Activated CD4-positive, CD25-positive, alpha-beta regulatory T cell treated with anti-CD3 and anti-CD28 coated beads, Interleukin-2, amount 50 U/mL, for 16 hours (primary cell): ENCODE data around the gene STK32C.

ENCODE experiments used
- DNase-seq: peaks from one replicate; pipeline ENCODE4 v3.0.0-alpha.2; 2020; ENCODE audit warnings: low read depth, low spot score

The STK32C gene

DNA sequence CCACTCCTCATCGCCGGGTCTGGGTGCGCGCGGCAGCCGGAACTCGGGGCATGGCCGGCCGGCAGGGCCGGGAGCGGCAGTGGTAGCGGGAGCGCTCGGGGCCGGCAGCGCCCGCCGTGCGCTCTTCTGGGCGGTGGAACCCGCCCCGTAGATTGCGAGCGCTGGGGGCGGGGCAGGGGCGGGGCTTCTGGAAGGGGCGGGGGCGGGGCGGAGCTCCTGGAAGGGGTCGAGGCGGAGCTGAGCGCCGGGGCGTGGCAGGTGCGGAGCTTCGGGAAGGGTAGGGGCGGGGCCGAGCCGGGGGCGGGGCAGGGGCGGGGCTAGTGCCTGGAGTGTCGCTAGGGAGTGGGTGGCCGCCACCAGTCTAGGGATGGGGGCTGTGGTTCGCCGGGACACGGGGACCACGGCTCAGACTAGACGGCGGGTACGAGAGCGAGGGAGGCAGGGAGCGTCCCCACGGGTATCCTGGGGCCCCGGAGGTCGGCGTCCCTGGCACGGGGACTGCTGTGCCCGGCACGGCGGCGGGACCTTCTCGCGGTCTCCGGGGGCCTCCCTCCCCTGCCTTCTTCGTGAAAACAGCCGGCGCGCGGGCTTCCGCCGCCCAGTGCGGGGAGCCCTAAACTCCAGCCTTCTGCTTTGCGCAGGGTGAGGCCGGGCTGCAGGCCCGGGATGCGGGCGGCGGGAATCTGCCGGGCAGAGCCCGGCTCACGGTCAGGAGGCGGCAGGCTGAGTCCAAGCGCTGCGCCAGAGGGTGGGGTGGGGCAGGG is at the start of gene STK32C:
Gene STK32C (minus strand): TSS at position 128 of the 764 bp plus-strand sequence. CDS start 117 bp downstream, at position 11.
- peak; percentile 77 for DNase-seq

DNA sequence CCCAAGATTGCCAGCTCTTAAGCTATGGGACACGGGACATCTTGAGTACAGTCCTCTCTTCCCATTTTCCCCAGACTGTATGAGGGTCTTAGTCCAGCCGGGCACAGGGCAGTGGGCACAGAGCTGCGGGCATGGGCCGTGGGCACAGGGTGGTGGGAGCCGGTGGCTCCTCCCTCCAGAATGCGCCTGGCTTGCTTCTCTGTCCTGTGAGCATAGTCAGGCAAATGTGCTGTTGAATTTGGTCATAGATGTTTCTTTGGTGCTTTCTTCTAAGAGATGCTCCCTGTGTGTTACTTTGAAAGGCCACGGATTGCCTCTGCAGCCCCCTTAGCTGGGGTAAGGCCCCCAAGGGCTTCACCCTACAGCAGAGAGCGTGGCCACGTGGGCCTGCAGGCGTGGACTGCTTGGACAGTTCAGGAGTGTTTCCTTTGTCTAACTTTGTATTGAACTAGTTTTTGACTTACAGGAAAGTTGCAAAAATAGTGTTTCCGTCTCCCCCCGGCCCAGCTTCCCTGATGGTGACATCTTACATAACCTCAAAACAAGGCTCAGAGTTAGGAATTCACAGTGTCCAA is 49.0 kb upstream of the STK32C start:
- DNase-seq: no peak

DNA sequence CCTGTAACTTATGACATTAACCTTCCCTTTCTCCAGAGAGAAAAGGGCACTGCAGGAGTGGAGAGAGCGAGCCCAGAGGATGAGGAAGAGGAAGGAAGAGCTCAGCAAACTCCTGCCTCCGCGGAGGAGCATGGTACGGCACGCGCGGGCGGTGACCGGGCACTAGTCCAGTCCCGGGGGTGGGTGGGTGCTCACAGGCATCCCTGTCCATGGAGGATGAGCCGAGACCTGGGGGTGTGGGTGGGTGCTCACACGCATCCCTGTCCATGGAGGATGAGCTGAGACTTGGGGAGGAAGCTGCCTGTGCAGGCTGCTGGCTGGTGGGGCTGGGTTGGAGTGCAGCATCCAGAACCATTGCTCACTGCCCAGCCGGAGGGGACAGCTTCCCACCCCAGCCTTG is 48.0 kb upstream of the STK32C start:
- DNase-seq: no peak

DNA sequence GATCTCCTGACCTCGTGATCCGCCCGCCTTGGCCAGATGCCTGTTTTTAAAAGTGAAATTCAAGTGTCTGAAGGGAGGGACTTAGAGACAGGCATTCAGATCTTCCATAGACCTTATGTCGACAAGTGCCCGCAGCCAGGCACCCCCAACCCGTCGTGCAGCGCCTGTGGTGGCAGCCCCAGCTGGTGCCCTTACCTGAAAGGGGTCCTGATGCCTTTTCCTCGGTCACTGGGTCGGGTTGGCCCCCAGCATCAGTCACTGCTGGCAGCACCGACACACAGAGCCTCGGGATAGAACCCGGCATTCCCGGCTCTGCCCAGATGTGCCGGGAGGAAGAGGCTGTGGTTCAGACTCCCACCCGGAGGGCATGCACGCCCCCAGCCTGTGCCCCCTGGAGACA is 47.5 kb upstream of the STK32C start:
- DNase-seq: no peak

DNA sequence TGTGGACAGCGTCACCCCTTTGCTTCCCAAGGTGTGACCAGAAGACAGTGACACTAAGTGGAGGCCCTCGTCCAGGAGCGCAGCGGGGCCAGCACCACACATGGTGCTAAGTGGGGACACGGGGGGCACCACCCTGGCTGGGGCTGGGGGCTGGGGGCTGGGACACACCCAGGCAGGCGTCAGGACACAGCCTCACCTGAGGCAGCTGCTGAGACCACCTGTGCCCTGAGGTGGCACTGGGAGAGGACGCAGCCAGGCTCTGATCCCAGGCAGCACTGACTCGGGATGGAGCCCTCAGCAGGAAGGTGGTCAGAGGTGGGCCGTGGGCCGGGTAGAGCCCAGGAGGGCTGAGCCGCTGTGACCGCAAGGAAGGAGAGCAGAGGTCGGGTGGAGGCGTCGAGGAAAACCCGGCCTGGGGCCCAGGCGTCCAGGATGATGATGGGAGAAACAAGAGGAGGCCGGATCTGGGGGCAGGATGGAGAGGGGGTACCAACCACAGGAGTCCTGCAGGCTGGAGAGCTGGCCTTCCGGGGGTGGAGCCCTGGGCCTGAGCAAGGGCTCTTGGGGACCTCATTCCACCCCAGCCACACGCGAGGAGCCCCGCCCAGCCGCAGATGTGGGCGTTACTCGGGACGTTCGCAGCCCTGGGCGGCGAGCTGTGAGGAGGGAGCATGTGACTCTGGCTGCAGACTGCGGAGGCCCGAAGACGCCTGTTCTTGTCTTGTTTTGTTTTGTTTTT is 46.8 kb upstream of the STK32C start:
- DNase-seq: no peak

DNA sequence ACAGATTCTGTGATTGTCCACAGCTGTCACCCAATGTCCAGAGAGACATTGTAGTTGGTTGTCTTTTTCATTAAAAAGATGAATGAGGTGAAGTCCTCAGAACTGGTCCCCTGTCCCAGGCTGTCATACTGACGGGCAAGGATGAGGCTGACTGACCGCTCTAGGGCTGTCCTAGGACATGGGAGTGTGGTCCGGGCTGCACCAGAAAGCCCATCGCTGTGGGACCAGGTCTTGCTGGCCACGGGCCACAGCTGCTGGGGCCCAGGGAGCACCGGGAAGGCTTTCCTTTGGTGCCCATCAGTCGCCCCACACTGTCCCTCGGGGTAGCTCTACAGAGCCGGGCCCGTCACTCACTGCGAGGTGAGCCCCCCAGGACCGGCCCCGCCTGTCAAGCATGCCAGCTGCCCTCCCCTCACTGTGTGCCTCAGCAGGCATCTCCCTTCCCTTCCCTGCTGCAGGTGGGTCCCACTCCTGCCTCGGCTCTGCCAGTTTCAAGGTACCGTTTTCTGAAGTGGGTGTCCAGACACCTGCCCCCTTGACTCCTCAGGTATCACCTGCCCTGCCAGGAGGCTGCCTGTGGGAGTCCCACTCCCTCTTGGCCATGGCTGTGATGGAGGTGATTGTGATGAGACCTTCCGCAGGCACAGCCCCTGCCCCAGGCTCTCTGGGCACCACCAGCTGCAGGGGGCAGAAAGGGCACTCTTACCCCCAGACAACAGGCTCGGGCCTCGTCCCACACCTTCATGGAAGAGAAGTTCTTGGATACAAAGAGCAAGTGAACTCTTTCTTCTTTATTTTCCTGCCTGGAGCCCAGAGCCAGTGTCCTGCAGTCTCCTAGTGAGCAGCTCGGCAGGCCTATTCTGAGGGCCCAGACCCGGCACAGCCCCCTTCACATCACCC is 46.0 kb upstream of the STK32C start:
- no peak for DNase-seq

DNA sequence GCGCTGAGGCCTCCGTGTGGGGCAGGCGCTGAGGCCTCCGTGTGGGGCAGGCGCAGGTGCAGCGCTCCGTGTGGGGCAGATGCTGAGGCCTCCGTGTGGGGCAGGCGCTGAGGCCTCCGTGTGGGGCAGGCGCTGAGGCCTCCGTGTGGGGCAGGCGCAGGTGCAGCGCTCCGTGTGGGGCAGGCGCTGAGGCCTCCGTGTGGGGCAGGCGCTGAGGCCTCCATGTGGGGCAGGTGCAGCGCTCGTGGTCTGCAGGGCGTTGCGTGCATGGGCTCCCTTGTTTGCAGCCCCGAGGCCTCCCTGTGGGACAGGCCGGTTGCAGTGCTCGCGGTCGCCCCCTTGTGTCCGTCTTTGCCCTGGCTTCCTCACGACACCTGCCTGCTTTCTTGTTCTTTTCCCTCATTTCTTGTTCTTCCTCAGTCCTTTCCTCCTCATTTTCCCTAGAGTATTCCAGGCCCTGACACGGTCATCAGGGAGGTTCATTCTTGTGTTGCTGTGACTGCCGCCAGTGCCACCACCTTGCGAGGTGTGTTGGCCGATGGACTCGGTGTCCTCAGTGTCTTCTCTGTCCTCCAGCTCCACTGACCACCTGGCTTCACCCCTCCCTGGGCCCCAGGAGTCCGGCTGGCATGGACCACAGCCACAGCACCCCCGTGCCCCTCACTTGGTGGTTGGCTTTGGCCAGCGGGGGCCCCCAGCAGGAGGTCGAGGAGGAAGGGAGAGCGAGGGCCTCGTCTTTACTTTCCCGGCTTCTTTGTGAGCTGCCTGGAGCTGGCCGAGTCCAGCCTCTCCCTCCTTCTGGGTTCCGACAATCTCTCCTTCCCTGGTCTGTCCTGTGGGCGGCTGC is 44.9 kb upstream of the STK32C start:
- DNase-seq: peak; percentile 40

DNA sequence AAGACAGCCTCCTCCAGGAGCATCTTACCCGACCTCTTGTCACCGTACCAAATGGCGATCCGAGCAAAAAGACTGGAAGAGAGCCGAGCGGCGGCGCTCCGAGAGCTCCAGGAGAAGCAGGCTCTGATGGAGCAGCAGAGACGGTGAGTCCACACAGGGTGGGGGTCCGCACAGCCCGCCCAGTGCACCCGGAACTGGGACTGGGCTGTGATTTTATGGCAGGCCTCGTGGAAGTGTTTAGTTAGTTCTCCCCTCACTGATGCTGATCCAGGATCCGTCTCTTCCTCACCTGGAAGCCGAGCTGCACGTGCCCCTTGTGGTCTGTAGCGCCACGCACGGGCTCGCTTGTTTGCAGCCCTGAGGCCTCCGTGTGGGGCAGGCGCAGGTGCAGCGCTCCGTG is 43.9 kb upstream of the STK32C start:
- no peak for DNase-seq

DNA sequence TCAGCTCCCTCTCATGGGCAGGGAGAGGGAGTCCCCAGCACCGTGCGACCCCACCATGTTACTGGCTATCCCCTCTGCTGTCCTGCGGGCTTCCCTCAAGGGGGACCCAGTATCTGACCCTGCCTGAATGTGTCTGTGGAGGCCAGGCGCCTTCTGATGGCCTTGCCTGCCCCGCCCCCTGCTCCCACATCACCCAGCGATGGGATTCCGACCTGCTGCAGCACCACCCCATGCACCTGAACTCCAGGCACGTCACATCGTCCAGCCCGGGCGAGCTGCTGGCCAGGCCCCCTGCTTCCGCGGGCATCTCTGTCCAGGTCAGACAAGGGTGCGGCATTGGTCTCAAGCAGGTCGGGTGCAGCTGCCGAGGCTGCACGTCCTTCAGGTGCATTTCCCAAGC is 43.2 kb upstream of the STK32C start:
- no peak for DNase-seq

DNA sequence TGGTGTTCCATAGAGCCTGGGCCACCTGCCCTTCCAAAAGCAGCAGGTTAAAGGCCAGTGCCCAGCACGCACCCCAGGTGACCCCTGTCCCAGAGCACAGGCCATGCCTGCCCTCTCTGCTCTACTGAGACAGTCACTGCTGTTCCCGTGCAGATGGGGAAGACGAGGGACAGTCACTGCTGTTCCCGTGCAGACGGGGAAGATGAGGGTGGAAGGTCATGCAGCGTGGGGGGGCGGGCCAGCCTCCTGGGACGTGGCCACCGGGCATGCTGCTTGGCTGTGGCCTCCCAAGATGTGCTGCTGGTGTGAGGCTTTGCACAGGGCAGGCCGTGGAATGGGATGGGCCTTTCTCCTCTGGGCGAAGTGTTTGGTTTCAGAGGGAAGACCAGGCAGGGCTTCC is 42.6 kb upstream of the STK32C start:
- no peak for DNase-seq

DNA sequence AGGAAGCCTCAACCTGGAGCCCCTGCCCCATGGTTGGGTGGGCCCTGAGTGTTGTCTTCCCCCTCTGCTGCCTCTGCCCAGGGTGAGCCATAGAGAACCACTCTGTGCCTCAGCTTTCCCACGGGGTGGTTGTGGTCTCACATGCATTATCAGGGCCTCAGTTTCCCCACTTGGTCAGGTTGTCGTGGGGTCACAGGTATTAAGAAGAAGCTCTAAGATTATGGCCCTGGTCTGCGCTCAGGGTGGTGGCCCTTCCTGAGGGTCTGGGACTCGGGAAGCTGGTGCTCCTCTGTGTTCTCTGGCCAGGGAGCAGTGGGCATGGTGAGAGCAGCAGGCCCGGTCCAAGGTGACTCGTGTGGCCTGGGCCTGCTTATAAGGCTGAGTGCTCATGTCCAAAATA is 42.0 kb upstream of the STK32C start:
- DNase-seq: no peak

DNA sequence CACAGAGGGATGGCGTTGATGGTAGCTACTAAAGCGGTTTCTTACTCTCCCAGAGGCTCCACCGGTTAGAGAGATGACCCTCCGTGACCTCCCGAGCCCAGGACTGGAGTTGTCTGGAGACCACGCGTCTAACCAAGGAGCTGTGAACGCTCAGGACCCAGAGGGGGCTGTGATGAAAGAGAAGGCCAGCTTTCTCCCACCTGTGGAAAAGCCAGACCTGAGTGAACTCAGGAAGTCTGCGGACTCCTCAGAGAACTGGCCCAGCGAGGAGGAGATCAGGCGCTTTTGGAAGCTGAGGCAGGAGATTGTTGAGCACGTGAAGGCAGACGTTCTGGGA is 40.1 kb upstream of the STK32C start:
- DNase-seq: no peak

DNA sequence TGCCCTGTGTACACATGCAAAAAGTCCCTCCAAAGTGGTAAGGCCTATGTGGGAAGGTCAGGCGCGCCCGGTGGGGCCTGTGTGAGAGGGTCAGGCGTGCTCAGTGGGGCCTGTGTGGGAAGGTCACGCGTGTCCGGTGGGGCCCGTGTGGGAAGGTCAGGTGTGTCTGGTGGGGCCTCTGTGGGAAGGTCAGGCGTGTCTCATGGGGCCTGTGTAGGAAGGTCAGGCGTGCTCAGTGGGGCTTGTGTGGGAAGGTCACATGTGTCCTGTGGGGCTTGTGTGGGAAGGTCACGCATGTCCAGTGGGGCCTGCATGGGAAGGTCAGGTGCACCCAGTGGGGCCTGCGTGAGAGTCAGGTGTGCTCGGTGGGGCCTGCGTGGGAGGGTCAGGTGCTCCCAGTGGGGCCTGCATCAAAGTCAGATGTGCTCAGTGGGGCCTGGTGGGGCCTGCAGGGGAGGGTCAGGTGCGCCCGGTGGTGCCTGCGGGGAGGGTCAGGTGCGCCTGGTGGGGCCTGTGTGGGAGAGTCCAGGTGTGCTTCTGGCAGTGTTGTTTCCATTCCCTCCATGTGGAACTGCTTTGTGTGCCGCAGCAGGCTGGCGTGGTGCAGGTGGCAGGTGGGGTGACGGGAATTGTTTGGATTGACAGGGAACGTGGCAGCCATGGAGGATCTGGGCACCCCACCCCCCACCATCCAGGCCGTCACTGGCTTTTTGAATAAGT is 39.6 kb upstream of the STK32C start:
- no peak for DNase-seq

DNA sequence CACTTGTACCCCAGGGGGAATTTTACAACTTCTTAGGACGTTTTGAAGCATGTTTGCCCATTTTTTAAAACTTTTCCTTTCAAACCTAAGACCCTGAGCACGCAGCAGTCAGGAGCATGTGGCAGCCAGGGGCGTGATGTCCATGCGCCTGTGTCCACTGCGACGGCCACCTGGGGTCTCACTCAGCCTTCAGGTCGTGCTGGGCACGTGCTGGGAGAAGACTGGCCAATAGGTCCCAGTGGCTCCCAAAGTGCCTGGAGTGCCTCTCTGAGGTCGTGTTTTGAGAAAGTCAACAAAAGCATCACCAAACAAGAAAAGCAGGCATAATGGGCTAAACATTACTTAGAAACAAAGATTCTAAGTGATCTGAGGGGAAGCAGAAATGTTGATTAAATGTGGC is 39.1 kb upstream of the STK32C start:
- no peak for DNase-seq

DNA sequence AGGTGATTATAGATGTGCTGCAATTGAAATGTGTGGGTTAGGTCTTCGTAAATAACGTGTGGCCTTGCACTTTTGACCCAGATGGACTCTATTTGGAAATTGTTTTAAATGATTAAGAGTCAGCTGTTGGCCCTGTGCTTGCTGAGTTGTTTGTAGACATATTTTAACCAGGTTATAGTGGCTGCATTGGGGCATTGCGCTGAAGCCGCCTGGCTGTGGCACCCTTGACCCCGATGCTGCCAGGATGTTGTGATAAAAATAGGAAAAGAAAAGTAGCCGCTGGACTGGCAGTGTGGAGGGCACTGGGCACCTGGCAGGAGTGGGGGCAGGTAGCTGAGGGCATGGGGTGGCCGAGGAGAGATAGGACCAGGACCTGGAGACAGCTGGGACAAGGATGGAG is 37.6 kb upstream of the STK32C start:
- no peak for DNase-seq

DNA sequence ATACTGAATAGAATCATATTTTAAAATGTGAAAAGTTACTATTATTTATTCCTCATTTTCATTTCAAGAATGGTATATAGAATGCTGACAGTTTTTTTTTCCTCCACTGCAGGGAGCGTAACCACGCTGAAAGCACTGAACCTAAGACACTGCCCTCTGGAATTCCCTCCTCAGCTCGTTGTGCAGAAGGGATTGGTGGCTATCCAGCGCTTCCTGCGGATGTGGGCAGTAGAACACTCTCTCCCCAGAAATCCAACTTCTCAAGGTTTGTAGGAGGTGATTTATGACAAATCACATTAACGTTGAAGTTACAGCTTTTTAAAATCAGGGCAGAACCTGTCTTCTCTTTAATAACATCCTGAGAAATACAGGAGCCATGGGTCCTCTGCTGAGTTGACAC is 36.6 kb upstream of the STK32C start:
- no peak for DNase-seq

DNA sequence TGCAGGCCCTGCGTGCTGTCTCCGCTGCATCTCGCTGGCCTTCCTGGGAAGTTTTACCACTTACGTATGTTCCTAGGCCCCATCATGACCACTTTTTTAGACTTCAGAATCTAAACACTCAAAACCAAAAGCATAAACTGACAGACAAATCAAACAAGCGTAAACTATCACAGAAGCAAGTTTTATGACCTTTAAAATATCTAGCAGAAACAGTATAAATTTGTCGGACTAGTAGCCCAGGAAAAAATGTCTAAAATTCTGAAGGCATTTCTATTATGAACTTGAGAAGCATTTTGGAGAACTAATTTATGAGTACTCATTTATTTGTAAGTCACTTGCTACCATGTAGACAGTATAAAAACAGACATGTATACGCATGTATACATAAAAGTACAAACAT is 34.8 kb upstream of the STK32C start:
- DNase-seq: no peak

DNA sequence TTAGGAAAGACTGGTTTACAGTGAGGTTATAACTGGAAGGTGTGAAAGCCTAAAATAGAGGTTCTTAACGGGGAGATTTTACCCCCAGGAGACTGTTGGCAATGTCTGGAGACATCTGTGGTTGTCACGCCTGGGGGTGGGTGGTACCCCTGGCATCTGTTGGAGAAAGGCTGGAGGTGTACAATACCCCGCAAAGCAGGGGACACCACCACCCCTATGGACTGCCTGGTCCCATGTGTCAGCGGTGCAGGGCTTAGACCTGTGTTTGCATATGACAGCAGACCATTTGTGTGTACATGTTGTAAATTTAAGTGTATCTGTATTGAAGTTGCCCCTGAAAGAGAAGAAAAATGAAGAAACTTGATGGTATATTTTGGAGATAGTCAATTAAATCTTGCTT is 34.0 kb upstream of the STK32C start:
- no peak for DNase-seq

DNA sequence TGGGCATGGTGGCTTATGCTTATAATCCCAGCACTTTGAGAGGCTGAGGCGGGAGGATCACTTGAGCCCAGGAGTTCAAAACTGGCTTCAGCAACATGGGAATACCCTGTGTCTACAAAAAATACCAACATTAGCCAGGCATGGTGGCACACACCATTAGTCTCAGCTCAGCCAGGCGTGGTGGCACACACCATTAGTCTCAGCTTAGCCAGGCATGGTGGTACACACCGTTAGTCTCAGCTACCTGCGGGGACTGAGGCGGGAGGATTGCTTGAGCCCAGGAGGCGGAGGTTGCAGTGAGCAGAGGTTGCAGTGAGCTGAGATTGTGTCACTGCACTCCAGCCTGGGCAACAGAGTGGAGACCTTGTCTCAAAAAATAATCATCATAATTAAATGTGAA is 33.3 kb upstream of the STK32C start:
- no peak for DNase-seq

DNA sequence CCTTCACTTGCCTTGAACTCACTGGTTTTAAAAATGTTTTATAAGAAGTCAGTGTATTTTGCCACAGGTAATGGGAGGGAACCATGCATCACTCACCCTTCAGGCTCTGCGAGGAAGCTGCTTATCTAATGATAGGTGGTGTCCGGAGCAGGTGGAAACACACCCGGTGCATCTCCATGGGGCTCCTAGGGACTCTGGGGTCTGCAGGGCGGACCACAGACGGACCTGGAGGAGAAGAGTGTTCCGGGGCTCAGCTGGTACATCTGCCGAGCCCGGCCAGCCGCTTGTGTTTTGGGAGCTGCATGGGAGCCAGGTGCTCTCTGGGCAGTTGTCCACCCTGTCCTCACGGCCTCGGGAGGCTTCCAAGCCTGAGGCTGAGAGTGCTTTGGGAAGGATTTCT is 31.5 kb upstream of the STK32C start:
- DNase-seq: no peak

DNA sequence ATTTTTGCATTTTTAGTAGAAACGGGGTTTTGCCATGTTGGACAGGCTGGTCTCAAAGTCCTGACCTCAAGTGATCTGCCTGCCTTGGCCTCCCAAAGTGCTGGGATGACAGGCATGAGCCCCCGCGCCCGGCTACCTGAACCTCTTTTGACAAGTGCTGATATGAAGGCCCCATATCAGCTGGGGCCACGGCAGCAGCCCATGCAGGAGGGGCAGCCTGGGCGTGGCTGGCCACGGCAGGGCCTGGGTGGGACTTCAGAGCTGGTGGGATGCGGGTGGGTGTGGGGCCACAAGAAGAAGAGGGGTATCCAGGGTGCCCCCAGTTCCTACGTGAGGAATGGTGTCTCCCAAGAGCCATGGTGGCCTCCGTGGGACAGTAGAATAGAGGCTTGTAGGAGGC is 31.1 kb upstream of the STK32C start:
- DNase-seq: no peak
